GM19193 (cell line): ENCODE measurements around the gene ADCY1.

Experiments used
- POLR2A ChIP-seq: IDR thresholded peaks from 4 replicates; pipeline ENCODE4 v1.6.1; 2011; ENCODE audit not compliant: insufficient read depth, insufficient read length; ENCODE audit errors: extremely low read depth

ADCY1 gene

GRCh38 chr7:45677311-45677900 is 103.2 kb downstream of the ADCY1 start:
- TF ChIP-seq POLR2A: no peak

GRCh38 chr7:45679516-45679915 is 105.3 kb downstream of the ADCY1 start:
- no peak for TF ChIP-seq POLR2A

- no peak for TF ChIP-seq POLR2A
These were observed 106.6 kb downstream of the ADCY1 start for GRCh38 chr7:45680776-45681175.

- no peak for TF ChIP-seq POLR2A
These were observed 107.6 kb downstream of the ADCY1 start for GRCh38 chr7:45681596-45682357.

- TF ChIP-seq POLR2A: no peak
These were observed 108.2 kb downstream of the ADCY1 start for GRCh38 chr7:45682358-45682735.

GRCh38 chr7:45682836-45683555 is 108.8 kb downstream of the ADCY1 start:
- no peak for TF ChIP-seq POLR2A

- no peak for TF ChIP-seq POLR2A
These were observed 109.5 kb downstream of the ADCY1 start for GRCh38 chr7:45683556-45684148.

GRCh38 chr7:45684910-45685618 is 110.9 kb downstream of the ADCY1 start:
- no peak for TF ChIP-seq POLR2A

- TF ChIP-seq POLR2A: no peak
These were observed 111.6 kb downstream of the ADCY1 start for GRCh38 chr7:45685619-45686240.

GRCh38 chr7:45686441-45687184 is 112.4 kb downstream of the ADCY1 start:
- TF ChIP-seq POLR2A: no peak

- TF ChIP-seq POLR2A: no peak
These were observed 113.0 kb downstream of the ADCY1 start for GRCh38 chr7:45687185-45687560.

GRCh38 chr7:45687721-45688120 is 113.6 kb downstream of the ADCY1 start:
- TF ChIP-seq POLR2A: no peak

- no peak for TF ChIP-seq POLR2A
These were observed 114.2 kb downstream of the ADCY1 start for GRCh38 chr7:45688382-45688781.
